Mucosa of rectum (tissue), 2 donors: ENCODE results near the gene PAIP2.
A peak's percentile ranks its signal among the peaks of the same experiment; 100 is the strongest.
"Not testable (repeated sequence)": the region's sequence is repeated elsewhere in the genome, so short reads cannot be mapped to it uniquely, and the experiment has no call there.

Experiments
- H3K27ac ChIP-seq, 2 donors: one replicate each; pipeline ENCODE4 v1.7.0; 2013; ENCODE audit warnings: inconsistent platforms in 2 of 2, low read depth in 2 of 2, low read length in 2 of 2
- H3K27me3 ChIP-seq, 2 donors: one replicate each; pipeline ENCODE4 v1.7.0; 2013; ENCODE audit warnings: low read length in 2 of 2; ENCODE audit not compliant: control insufficient read depth in 2 of 2, insufficient read depth in 2 of 2
- H3K36me3 ChIP-seq, 2 donors: one replicate each; pipeline ENCODE4 v1.7.0; 2013; ENCODE audit warnings: low read length in 2 of 2; ENCODE audit not compliant: control insufficient read depth in 2 of 2, insufficient read depth in 2 of 2
- H3K4me1 ChIP-seq, 2 donors: one replicate each; pipeline ENCODE4 v1.7.0; 2013; ENCODE audit warnings: low read length in 2 of 2, mild to moderate bottlenecking in 1 of 2; ENCODE audit not compliant: control insufficient read depth in 2 of 2, insufficient read depth in 2 of 2
- H3K4me3 ChIP-seq, 2 donors: one replicate each; pipeline ENCODE4 v1.7.0; 2013; ENCODE audit warnings: low read length in 2 of 2
- H3K9ac ChIP-seq, 2 donors: one replicate each; pipeline ENCODE4 v1.7.0; 2013; ENCODE audit warnings: low read length in 2 of 2, low read depth in 1 of 2, mild to moderate bottlenecking in 1 of 2
- H3K9me3 ChIP-seq, 2 donors: one replicate each; pipeline ENCODE4 v1.7.0; 2013; ENCODE audit warnings: low read length in 2 of 2; ENCODE audit not compliant: control insufficient read depth in 2 of 2
- donor health status: healthy.
- donor health status: Normal muscosa, but diverticular disease.

Gene PAIP2

GRCh38 chr5:139384591-139385051 is 43.0 kb downstream of the PAIP2 start:
- Histone ChIP-seq H3K4me1 (peaks cover 46 to 51% of the 10 kb centered on the region in 2 donors), H3K9me3 (no peaks in the 10 kb centered on the region), H3K4me3 (peak overlapping the region; percentile 69 to 76), H3K27me3 (no peaks in the 10 kb centered on the region), H3K9ac (peak overlapping the region; percentile 49 to 65), H3K27ac (peak overlapping the region; percentile 40 to 63), H3K36me3 (no peaks in the 10 kb centered on the region)

GRCh38 chr5:139385061-139386049 is 43.7 kb downstream of the PAIP2 start:
- no peaks in the 10 kb centered on the region for H3K27me3 ChIP-seq
- H3K4me1 ChIP-seq: peaks cover 53 to 57% of the 10 kb centered on the region in 2 donors
- H3K36me3 ChIP-seq: peaks cover 2 to 3% of the 10 kb centered on the region in 2 donors
- no peaks in the 10 kb centered on the region for H3K9me3 ChIP-seq
- peak overlapping the region; percentile 49 to 65 for H3K9ac ChIP-seq
- peak overlapping the region; percentile 69 to 76 for H3K4me3 ChIP-seq
- H3K27ac ChIP-seq: peak overlapping the region; percentile 63 to 64

- Histone ChIP-seq H3K9ac (no peak overlapping the region), H3K27ac (no peak overlapping the region), H3K36me3 (peaks cover 3 to 8% of the 10 kb centered on the region in 2 donors), H3K4me1 (peaks cover 60 to 64% of the 10 kb centered on the region in 2 donors), H3K27me3 (no peaks in the 10 kb centered on the region), H3K4me3 (no peak overlapping the region), H3K9me3 (no peaks in the 10 kb centered on the region)
Measured at GRCh38 chr5:139386050-139386438, 44.4 kb downstream of the PAIP2 start.

GRCh38 chr5:139386956-139387355 is 45.3 kb downstream of the PAIP2 start:
- H3K4me1 ChIP-seq: peaks cover 65 to 68% of the 10 kb centered on the region in 2 donors
- H3K27ac ChIP-seq, H3K27me3 ChIP-seq, H3K9ac ChIP-seq, H3K4me3 ChIP-seq, H3K36me3 ChIP-seq, H3K9me3 ChIP-seq: not testable (repeated sequence)

- peaks cover 60 to 64% of the 10 kb centered on the region in 2 donors for H3K4me1 ChIP-seq
- H3K4me3 ChIP-seq: peak overlapping the region; percentile 77 to 84
- H3K9me3 ChIP-seq: no peaks in the 10 kb centered on the region
- peak overlapping the region; percentile 90 to 91 for H3K27ac ChIP-seq
- peak overlapping the region; percentile 74 to 87 for H3K9ac ChIP-seq
- H3K36me3 ChIP-seq: peaks cover 3 to 8% of the 10 kb centered on the region in 2 donors
- H3K27me3 ChIP-seq: no peaks in the 10 kb centered on the region
Measured at GRCh38 chr5:139387611-139388197, 46.0 kb downstream of the PAIP2 start.

- Histone ChIP-seq H3K9me3 (no peaks in the 10 kb centered on the region), H3K9ac (peak overlapping the region; percentile 87 to 88), H3K4me3 (peak overlapping the region; percentile 77 to 84), H3K4me1 (peaks cover 60 to 68% of the 10 kb centered on the region in 2 donors), H3K27me3 (peaks cover 0 to 1% of the 10 kb centered on the region in 2 donors), H3K27ac (peak overlapping the region; percentile 90 to 91), H3K36me3 (peaks cover 3 to 8% of the 10 kb centered on the region in 2 donors)
Measured at GRCh38 chr5:139388198-139388821, 46.7 kb downstream of the PAIP2 start.

GRCh38 chr5:139389701-139390638 is 48.3 kb downstream of the PAIP2 start, which contains the start of gene MZB1:
MZB1 (minus strand) TSS chr5:139389913; CDS start chr5:139389856, 57 bp downstream.
- Histone ChIP-seq H3K36me3 (peaks cover 3 to 8% of the 10 kb centered on the region in 2 donors), H3K9ac (peak within 1 kb of the TSS; percentile 52 to 87), H3K27ac (peak within 1 kb of the TSS; percentile 90 to 91), H3K27me3 (peaks cover 0 to 7% of the 10 kb centered on the region in 2 donors), H3K9me3 (no peaks in the 10 kb centered on the region), H3K4me1 (peaks cover 54 to 60% of the 10 kb centered on the region in 2 donors), H3K4me3 (peak within 1 kb of the TSS; percentile 77 to 84)

GRCh38 chr5:139390639-139391569 is 49.2 kb downstream of the PAIP2 start:
- peaks cover 0 to 7% of the 10 kb centered on the region in 2 donors for H3K27me3 ChIP-seq
- peaks cover 50 to 58% of the 10 kb centered on the region in 2 donors for H3K4me1 ChIP-seq
- peak overlapping the region; percentile 76 to 84 for H3K4me3 ChIP-seq
- H3K9ac ChIP-seq: peak overlapping the region; percentile 63 to 68
- peaks cover 8 to 10% of the 10 kb centered on the region in 2 donors for H3K36me3 ChIP-seq
- H3K27ac ChIP-seq: peak overlapping the region; percentile 85 to 90
- no peaks in the 10 kb centered on the region for H3K9me3 ChIP-seq
